Activated T-cell treated with anti-CD3 and anti-CD28 coated beads, Interleukin-2, amount 50 U/mL, for 4 hours (primary cell): ENCODE measurements around the gene PAQR4. TPM values are rescaled to one million over a fixed set of nuclear protein-coding genes. Genes with fewer than 3 reads are reported as not detected.
"Not testable (repeated sequence)": the region's sequence is repeated elsewhere in the genome, so short reads cannot be mapped to it uniquely, and the experiment has no call there.

Source experiments
- ATAC-seq, 2 donors: fragments of 200-7000 bp; cut with Tn5 transposase; one replicate each; pipeline ENCODE4 v1.10.0; 2021
- DNase-seq: peaks from one replicate; pipeline ENCODE4 v3.0.0-alpha.2; 2020
- H3K27me3 Mint-ChIP-seq: one replicate; pipeline ENCODE4 v1.8.0; 2021; ENCODE audit warnings: low read depth, mixed read lengths
- H3K36me3 Mint-ChIP-seq: one replicate; pipeline ENCODE4 v1.8.0; 2022; ENCODE audit warnings: mixed read lengths; ENCODE audit not compliant: insufficient read depth
- H3K4me1 Mint-ChIP-seq: one replicate; pipeline ENCODE4 v1.8.0; 2021; ENCODE audit warnings: low read depth, mixed read lengths
- H3K4me3 Mint-ChIP-seq: one replicate; pipeline ENCODE4 v1.8.0; 2021; ENCODE audit warnings: mild to moderate bottlenecking, moderate library complexity, mixed read lengths
- H3K9me3 Mint-ChIP-seq: one replicate; pipeline ENCODE4 v1.8.0; 2021; ENCODE audit warnings: mixed read lengths
- total RNA-seq, 3 donors: library from RNA; stranded (reverse); gene quantifications; one replicate each; pipeline ENCODE4 v1.2.1, GENCODE V29; 2021

PAQR4 gene
- total RNA-seq, 3 donors from 2014 or later, result 17.4 to 24.9 (median 22.6) TPM

DNA sequence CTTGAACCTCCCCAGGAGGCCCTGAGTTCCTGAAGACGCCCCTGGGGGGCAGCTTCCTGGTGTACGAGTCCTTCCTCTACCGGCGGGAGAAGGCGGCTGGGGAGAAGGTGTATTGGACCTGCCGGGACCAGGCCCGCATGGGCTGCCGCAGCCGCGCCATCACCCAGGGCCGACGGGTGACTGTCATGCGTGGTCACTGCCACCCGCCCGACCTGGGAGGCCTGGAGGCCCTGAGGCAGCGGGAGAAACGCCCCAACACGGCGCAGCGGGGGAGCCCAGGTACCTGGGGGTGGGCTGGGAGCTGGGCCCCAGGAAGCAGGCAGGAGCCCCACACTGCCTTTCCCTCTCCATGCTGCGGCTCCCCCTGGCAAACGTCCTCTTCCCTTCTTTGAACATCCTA, 35.4 kb upstream of the PAQR4 start:
- Mint-ChIP-seq H3K4me3 (no peak overlapping the region), H3K4me1 (no peaks in the 10 kb centered on the region), H3K36me3 (peaks cover 14% of the 10 kb centered on the region), H3K27me3 (no peaks in the 10 kb centered on the region), H3K9me3 (no peaks in the 10 kb centered on the region)
- DNase-seq (no peak), ATAC-seq (no peak)

DNA sequence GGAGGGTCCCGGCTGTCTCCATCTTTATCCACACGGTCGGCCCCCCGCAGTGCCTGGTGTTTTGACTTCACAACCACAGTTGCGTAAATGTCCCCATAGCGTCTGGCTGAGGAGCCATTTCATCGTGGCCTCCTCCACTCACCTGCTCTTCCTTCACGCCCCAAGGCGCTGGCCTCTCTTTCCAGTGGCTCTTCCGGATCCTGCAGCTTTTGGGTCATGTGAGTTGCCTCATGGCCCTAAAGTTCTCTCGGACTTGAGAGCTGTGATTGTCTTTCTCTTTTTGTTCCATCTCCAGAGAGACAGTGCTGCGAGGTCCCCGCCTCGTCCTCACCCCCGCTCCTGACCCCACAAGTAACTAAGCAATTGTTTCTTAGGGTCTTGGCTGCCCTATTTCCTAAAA, 34.7 kb upstream of the PAQR4 start:
- H3K9me3 Mint-ChIP-seq, result no peaks in the 10 kb centered on the region
- H3K4me3 Mint-ChIP-seq, result no peak overlapping the region
- peaks cover 14% of the 10 kb centered on the region for H3K36me3 Mint-ChIP-seq
- H3K4me1 Mint-ChIP-seq, result no peaks in the 10 kb centered on the region
- no peak for ATAC-seq
- no peaks in the 10 kb centered on the region for H3K27me3 Mint-ChIP-seq
- no peak for DNase-seq

DNA sequence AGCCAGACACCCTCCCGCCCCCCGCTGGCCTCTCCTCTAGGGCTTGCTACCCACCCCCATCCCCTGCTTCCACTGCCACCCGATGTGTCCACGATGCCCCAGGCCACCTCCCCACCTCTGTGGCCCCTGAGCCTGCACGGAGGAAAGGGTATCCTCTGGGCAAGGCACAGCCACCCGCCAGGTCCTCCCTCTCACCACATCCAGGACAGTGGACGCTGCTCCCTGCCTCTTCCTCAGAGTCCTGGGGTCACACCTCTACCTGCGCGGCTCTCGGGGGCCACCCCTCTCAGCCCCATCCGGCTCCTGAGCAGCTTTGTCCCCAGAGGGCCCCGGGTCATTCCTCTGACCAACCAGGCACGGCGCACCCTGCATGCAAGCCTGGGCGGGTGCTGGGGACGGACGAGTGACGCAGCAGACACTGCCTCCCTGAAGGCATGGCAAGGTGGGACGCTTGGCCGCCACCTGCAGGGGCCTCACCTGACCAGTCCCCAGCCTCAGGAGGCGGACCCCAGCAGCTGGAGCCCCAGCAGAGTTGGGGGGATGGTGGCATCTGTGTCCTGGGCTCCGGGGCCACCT, 32.6 kb upstream of the PAQR4 start:
- H3K27me3 Mint-ChIP-seq, result no peaks in the 10 kb centered on the region
- no peak for DNase-seq
- ATAC-seq, result no peak
- no peaks in the 10 kb centered on the region for H3K4me1 Mint-ChIP-seq
- no peaks in the 10 kb centered on the region for H3K9me3 Mint-ChIP-seq
- H3K36me3 Mint-ChIP-seq, result peaks cover 21% of the 10 kb centered on the region
- H3K4me3 Mint-ChIP-seq, result no peak overlapping the region

DNA sequence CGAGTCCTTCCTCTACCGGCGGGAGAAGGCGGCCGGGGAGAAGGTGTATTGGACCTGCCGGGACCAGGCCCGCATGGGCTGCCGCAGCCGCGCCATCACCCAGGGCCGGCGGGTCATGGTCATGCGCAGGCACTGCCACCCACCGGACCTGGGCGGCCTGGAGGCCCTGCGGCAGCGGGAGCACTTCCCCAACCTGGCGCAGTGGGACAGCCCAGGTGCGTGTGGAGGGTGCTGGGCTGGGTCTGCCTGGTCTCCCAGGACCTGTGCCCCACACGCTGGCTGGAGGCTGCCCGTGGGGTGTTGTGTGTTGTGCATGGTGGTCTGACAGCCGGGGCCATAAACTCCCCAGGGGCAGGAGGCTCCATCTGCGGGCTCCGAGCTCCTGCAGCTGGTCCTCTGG, 32.0 kb upstream of the PAQR4 start:
- H3K36me3 Mint-ChIP-seq, result peaks cover 21% of the 10 kb centered on the region
- ATAC-seq, result no peak

DNA sequence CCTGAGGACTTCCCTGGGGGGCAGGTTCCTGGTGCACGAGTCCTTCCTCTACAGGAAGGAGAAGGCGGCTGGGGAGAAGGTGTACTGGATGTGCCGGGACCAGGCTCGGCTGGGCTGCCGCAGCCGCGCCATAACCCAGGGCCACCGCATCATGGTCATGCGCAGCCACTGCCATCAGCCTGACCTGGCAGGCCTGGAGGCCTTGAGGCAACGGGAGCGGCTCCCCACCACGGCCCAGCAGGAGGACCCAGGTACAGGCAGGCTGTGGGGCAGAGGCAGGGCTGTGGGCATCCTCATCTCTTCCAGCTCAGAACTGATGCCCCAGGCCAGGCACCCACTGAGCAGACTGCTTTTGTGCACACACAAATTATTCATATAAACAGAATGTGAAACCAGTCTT, 30.9 kb upstream of the PAQR4 start:
- peaks cover 26% of the 10 kb centered on the region for H3K36me3 Mint-ChIP-seq
- DNase-seq (no peak), ATAC-seq (no peak)
- no peaks in the 10 kb centered on the region for H3K27me3 Mint-ChIP-seq
- no peaks in the 10 kb centered on the region for H3K4me1 Mint-ChIP-seq
- H3K4me3 Mint-ChIP-seq, result no peak overlapping the region
- no peaks in the 10 kb centered on the region for H3K9me3 Mint-ChIP-seq

More for the DNA sequence above, 32.0 kb upstream of the PAQR4 start:
- Mint-ChIP-seq H3K4me1 (no peaks in the 10 kb centered on the region), H3K4me3 (no peak overlapping the region), H3K9me3 (no peaks in the 10 kb centered on the region), H3K27me3 (no peaks in the 10 kb centered on the region)
- DNase-seq, result no peak

DNA sequence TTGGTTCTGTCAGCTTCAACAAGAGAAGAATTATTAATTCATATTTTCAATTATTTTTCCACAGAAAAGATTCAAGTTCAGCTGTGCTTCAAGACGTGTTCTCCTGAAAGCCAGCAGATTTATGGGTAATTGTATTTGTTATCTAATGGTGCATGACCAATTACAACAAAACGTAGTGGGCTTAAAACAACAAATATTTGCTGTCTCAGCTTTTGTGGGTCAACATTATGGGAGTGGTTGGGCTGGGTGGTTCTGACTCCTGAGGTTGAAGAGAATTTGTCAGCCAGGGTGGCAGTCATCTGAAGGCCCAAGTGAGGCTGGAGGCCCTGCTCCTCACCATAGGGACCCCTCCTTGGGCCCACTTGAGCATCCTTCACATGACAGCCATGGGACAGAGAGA, 29.2 kb upstream of the PAQR4 start:
- no peak overlapping the region for H3K4me3 Mint-ChIP-seq
- ATAC-seq (no peak), DNase-seq (no peak)
- peaks cover 20% of the 10 kb centered on the region for H3K36me3 Mint-ChIP-seq
- H3K9me3 Mint-ChIP-seq, result no peaks in the 10 kb centered on the region
- H3K27me3 Mint-ChIP-seq, result no peaks in the 10 kb centered on the region
- no peaks in the 10 kb centered on the region for H3K4me1 Mint-ChIP-seq

DNA sequence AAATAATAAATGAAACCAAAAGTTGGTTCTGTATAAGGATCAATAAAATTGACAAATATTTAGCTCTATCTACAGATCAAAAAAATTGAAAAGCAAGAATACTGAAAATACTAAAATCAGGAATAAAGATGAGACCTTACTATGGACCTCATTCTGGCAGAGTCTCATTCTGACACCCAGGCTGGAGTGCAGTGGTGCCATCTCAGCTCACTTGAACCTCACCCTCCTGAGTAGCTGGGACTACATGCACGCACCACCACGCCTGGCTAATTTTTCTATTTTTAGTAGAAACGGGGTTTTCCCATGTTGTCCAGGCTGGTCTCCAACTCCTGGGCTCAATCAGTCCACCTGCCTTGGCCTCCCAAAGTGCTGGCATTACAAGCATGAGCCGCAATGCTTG, 27.1 kb upstream of the PAQR4 start:
- no peak for ATAC-seq
- no peak for DNase-seq
- Mint-ChIP-seq H3K4me3 (no peak overlapping the region), H3K9me3 (no peaks in the 10 kb centered on the region), H3K4me1 (no peaks in the 10 kb centered on the region), H3K36me3 (peaks cover 21% of the 10 kb centered on the region), H3K27me3 (no peaks in the 10 kb centered on the region)

DNA sequence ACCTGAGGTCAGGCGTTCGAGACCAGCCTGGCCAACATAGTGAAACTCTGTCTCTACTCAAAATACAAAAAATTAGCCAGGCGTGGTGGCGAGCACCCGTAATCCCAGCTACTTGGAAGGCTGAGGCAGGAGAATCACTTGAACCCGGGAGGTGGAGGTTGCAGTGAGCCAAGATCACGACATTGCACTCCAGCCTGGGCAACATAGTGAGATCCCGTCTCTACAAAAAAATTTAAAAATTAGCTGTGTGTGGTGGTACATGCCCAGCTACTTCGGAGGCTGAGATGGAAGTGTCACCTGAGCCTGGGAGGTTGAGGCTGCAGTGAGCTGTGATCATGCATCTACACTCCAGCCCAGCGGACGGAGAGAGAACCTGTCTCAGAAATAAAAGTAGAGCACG, 25.4 kb upstream of the PAQR4 start:
- DNase-seq, ATAC-seq, H3K27me3 Mint-ChIP-seq, H3K4me3 Mint-ChIP-seq, H3K9me3 Mint-ChIP-seq, H3K4me1 Mint-ChIP-seq: not testable (repeated sequence)
- H3K36me3 Mint-ChIP-seq, result peaks cover 22% of the 10 kb centered on the region

DNA sequence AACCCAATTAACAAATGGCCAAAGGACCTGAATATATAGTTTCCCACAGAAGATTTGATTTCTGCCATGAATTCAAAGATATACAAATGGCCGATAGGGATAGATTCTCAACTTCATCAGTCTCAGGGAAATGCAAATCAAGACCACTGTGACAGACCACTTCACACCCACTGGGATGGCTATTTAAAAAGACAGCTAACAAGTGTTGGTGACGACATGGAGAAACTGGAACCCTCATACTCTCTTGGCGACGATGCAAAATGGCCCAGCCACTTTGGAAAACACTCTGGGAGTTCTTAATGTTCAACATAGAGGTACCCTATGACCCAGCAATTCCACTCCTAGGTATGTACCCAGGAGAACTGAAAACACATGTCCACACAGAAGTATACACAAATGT, 22.5 kb upstream of the PAQR4 start:
- DNase-seq, result no peak
- H3K4me1 Mint-ChIP-seq, result no peaks in the 10 kb centered on the region
- H3K9me3 Mint-ChIP-seq, result no peaks in the 10 kb centered on the region
- peaks cover 19% of the 10 kb centered on the region for H3K36me3 Mint-ChIP-seq
- H3K4me3 Mint-ChIP-seq, result no peak overlapping the region
- no peaks in the 10 kb centered on the region for H3K27me3 Mint-ChIP-seq
- ATAC-seq, result no peak

DNA sequence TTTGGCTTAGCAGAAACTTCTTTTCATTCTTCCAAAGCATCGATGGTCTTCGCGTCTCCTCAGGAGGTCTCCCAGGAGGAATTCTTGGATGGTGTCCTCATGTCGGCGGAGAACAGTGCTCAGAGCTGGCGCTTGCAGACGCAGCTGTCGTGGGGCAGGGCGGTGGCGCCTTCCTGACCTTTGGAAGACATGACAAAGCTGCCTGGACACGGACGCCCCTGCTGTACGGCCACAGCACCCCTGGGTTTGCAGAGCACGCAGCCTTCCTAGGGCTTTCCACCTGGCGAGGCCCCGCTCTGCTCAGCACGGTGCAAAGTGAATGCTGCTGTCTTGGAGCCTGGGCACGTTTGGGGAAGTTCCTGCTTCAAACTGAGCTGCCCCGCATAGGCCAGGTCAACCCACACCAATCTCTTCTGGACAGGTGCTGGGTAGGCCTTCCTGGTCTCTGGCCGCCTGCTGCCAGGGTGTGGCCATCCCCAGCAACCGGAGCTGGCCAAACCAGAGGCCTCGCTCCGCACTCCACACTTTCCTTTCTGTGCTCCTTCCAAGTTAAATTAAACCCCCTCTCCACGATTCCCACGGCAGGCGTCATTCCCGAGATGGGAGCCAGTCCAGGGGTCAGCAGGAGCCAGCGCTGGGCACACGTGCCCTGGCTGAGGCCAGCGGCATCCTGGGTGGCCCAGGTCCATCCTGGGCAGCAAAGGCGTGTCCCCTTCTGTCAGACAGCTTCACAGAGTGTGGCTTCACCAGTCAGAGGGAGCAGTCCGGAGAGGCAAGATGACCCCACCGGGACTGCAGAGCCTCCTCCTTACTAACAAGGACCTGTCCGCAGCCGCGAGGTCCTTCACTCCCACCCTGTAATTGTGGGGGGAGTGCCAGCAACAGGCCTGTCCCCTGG, 20.1 kb upstream of the PAQR4 start:
- DNase-seq (no peak), ATAC-seq (no peak)
- peaks cover 3% of the 10 kb centered on the region for H3K27me3 Mint-ChIP-seq
- no peak overlapping the region for H3K4me3 Mint-ChIP-seq
- H3K9me3 Mint-ChIP-seq, result no peaks in the 10 kb centered on the region
- peaks cover 11% of the 10 kb centered on the region for H3K36me3 Mint-ChIP-seq
- no peaks in the 10 kb centered on the region for H3K4me1 Mint-ChIP-seq

DNA sequence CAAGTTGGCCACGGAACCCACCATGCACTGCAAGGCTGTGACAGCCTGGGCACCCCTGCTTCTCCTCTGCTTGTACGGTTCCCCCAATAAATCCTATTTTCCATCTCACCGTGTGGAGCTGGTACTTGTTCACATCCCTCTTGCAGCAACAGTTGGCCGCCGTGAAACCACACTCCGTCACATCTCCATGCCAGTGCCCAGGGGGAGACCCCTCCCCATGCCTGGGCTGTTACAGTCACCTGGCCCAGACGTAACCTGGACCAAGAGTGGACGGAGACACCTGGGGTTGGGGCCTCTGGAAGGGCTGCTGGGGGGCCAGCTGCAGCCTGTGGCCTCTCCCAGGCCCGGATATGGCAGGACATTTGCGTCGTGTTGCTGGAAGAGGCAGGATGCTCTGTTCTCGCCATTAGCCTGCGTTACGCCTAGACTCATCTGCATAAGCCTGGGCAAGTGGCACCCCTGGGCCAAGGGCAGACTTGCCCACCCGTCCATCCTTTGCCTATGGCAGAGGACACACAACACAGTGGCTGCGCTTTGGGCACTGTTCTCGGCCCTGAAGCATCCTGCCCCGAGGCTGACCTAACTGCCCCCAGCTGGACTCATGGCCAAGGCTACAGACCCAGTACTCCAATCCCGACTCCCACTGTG, 19.3 kb upstream of the PAQR4 start:
- no peaks in the 10 kb centered on the region for H3K9me3 Mint-ChIP-seq
- H3K4me1 Mint-ChIP-seq, result no peaks in the 10 kb centered on the region
- no peak for DNase-seq
- H3K4me3 Mint-ChIP-seq, result no peak overlapping the region
- H3K36me3 Mint-ChIP-seq, result peaks cover 11% of the 10 kb centered on the region
- ATAC-seq, result no peak
- H3K27me3 Mint-ChIP-seq, result peaks cover 5% of the 10 kb centered on the region

DNA sequence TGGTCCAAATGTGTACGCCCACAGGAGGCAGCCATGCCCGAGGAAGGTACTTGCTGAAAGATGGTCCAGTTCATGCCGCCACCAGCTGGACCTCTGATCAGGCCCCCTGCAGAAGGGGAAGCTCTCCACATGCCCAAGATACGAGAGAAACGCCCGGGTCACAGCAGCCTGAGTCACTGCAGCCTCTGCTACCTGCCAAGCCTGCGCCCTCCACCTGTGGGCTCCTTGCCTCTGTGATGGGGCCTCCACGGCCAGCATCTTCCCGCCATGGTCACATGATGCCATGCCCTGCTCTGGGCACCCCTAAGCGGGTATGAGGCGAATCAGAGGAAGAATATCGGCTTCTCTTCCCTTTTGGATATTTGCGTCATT, 18.8 kb upstream of the PAQR4 start:
- DNase-seq, result no peak
- H3K4me1 Mint-ChIP-seq, result no peaks in the 10 kb centered on the region
- no peak for ATAC-seq
- H3K4me3 Mint-ChIP-seq, result no peak overlapping the region
- H3K9me3 Mint-ChIP-seq, result no peaks in the 10 kb centered on the region
- H3K27me3 Mint-ChIP-seq, result peaks cover 7% of the 10 kb centered on the region
- peaks cover 11% of the 10 kb centered on the region for H3K36me3 Mint-ChIP-seq

DNA sequence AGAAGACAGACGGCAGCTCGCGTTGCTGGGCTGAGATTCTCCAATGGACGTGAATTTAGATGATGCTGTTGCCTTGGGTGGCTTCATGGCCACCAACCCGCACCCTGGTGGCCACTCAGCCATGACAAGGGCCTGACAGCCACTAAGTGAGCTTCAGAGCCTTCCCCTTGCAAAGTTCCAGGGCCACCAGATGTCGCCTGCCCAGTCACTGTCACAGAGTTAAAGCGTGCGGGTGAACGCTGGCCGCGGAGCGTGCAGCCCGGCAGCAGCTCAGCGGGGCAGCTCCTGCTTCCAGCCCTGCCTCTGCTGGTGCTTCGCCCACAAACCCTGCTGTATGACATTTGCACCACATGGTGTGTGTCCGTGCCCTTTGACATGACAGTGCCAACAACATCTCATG, 18.4 kb upstream of the PAQR4 start:
- H3K4me1 Mint-ChIP-seq, result no peaks in the 10 kb centered on the region
- H3K27me3 Mint-ChIP-seq, result peaks cover 7% of the 10 kb centered on the region
- peaks cover 11% of the 10 kb centered on the region for H3K36me3 Mint-ChIP-seq
- no peaks in the 10 kb centered on the region for H3K9me3 Mint-ChIP-seq
- ATAC-seq (no peak), DNase-seq (no peak)
- no peak overlapping the region for H3K4me3 Mint-ChIP-seq

DNA sequence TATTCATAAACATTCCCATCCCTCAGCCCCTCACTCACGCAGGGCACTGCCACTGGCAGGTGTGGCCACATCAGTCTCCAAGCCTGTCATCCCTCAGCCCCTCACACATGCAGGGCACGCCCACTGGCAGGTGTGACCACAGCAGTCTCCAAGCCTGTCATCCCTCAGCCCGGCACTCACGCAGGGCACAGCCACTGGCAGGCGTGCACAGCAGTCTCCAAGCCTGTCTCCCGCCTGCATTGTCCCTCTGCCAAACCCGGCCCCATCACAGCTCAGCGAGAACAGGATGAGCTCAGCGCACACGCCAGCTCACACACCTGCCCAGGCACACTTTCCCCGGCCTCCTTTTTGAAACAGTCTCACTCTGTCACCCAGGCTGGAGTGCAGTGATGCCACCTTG, 16.5 kb upstream of the PAQR4 start:
- H3K27me3 Mint-ChIP-seq, result peaks cover 18% of the 10 kb centered on the region
- DNase-seq, result no peak
- ATAC-seq, result no peak
- H3K9me3 Mint-ChIP-seq, result no peaks in the 10 kb centered on the region
- H3K4me1 Mint-ChIP-seq, result no peaks in the 10 kb centered on the region
- H3K36me3 Mint-ChIP-seq, result peaks cover 5% of the 10 kb centered on the region
- H3K4me3 Mint-ChIP-seq, result no peak overlapping the region
